H1 (cell line): Measurements from ENCODE around the gene KAT2A. TPM values are rescaled to one million over a fixed set of nuclear protein-coding genes. Genes with fewer than 3 reads are reported as not detected.

ENCODE experiments used
- CTCF ChIA-PET: fragments of 300-600 bp; sonication (Branson Sonifier 250); formaldehyde crosslinking; loops from one replicate; lab custom pipeline; 2021; ENCODE audit not compliant: partially characterized antibody; lab: Charles Lee
- POLR2A ChIA-PET: fragments of 300-600 bp; sonication (Branson Sonifier 250); formaldehyde crosslinking; loops from one replicate; lab custom pipeline; 2021; ENCODE audit warnings: inconsistent platforms; ENCODE audit not compliant: partially characterized antibody; lab: Charles Lee
- DNase-seq, 2 experiments: peaks; one replicate each; pipeline versions ENCODE4 v3.0.0 to v3.0.0-alpha.2; 2010 to 2022; ENCODE audit warnings: low spot score in 2 of 2, low read depth in 1 of 2, mixed read lengths in 1 of 2
- FAIRE-seq: peaks from 2 replicates; lab custom pipeline; 2011; peaks lifted over from hg19 to GRCh38; lab: Jason Lieb, UNC
- H2AFZ ChIP-seq: 2 replicates; pipeline ENCODE4 v1.8.1; 2012; ENCODE audit warnings: low read length, inconsistent platforms
- H2AK5ac ChIP-seq: 2 replicates; pipeline ENCODE4 v1.6.1; 2013; ENCODE audit warnings: low read depth, low read length
- H2BK120ac ChIP-seq: replicated peaks from 2 replicates; pipeline ENCODE3; 2013; ENCODE audit warnings: low read depth, low read length, inconsistent platforms
- H2BK12ac ChIP-seq: 2 replicates; pipeline ENCODE4 v1.6.1; 2013; ENCODE audit warnings: low read depth, low read length
- H2BK15ac ChIP-seq: 2 replicates; pipeline ENCODE4 v1.6.1; 2013; ENCODE audit warnings: low read length
- H2BK20ac ChIP-seq: 2 replicates; pipeline ENCODE4 v1.6.1; 2013; ENCODE audit warnings: low read length
- H2BK5ac ChIP-seq: 2 replicates; pipeline ENCODE4 v1.6.1; 2013; ENCODE audit warnings: low read depth, low read length
- H3K14ac ChIP-seq: 2 replicates; pipeline ENCODE4 v1.6.1; 2013; ENCODE audit warnings: inconsistent platforms; ENCODE audit not compliant: insufficient read length
- H3K18ac ChIP-seq: 2 replicates; pipeline ENCODE4 v1.6.1; 2013; ENCODE audit warnings: low read length; ENCODE audit errors: extremely low read depth
- H3K23ac ChIP-seq: 2 replicates; pipeline ENCODE4 v1.6.1; 2013; ENCODE audit warnings: inconsistent platforms; ENCODE audit not compliant: insufficient read length
- H3K23me2 ChIP-seq: 2 replicates; pipeline ENCODE4 v1.6.1; 2013; ENCODE audit warnings: low read depth, low read length
- H3K27ac ChIP-seq: 2 replicates; pipeline ENCODE4 v1.6.1; 2011; ENCODE audit warnings: low read depth, low read length, inconsistent platforms
- H3K27me3 ChIP-seq, 4 experiments: replicated peaks in 1 of 4; 1 replicate in 1 of 4; 2 replicates in 3 of 4; pipeline versions ENCODE4 v1.6.1 to v1.8.1; 2011 to 2013; ENCODE audit warnings: low read length in 3 of 4, mild to moderate bottlenecking in 3 of 4, inconsistent platforms in 2 of 4, mixed read lengths in 2 of 4, moderate library complexity in 1 of 4; ENCODE audit not compliant: control insufficient read depth in 3 of 4, insufficient read depth in 3 of 4; ENCODE audit errors: extremely low read depth in 1 of 4
- H3K36me3 ChIP-seq, 4 experiments: 2 replicates each; pipeline versions ENCODE4 v1.6.1 to v1.8.1; 2011 to 2013; ENCODE audit warnings: mild to moderate bottlenecking in 4 of 4, low read length in 3 of 4, moderate library complexity in 2 of 4, control low read depth in 1 of 4, inconsistent platforms in 1 of 4; ENCODE audit not compliant: insufficient read depth in 4 of 4, control insufficient read depth in 2 of 4
- H3K4ac ChIP-seq: replicated peaks from 2 replicates; pipeline ENCODE3; 2013; ENCODE audit warnings: low read length, low read depth, mixed read lengths, inconsistent platforms; ENCODE audit not compliant: insufficient read length
- H3K4me1 ChIP-seq, 4 experiments: replicated peaks in 1 of 4; 1 replicate in 1 of 4; 2 replicates in 3 of 4; pipeline versions ENCODE4 v1.6.1 to v1.8.1; 2011 to 2013; ENCODE audit warnings: low read length in 3 of 4, inconsistent platforms in 2 of 4, mixed read lengths in 1 of 4; ENCODE audit not compliant: insufficient read depth in 4 of 4, control insufficient read depth in 3 of 4
- H3K4me2 ChIP-seq, 2 experiments: 2 replicates each; pipeline versions ENCODE4 v1.6.1 to v1.8.1; 2011 to 2013; ENCODE audit warnings: low read depth in 2 of 2, low read length in 2 of 2, control low read depth in 1 of 2, inconsistent platforms in 1 of 2, mild to moderate bottlenecking in 1 of 2; ENCODE audit not compliant: insufficient read depth in 1 of 2
- H3K4me3 ChIP-seq, 4 experiments: fragments of 200-600, 300-600 bp in 1 of 4; sonication (generic), shearing (Covaris generic), sonication (Bioruptor Twin) in 1 of 4; 2 replicates each; pipeline versions ENCODE4 v1.5.1 to v1.8.1; 2011 to 2016; ENCODE audit warnings: low read length in 4 of 4, low read depth in 3 of 4, control low read depth in 2 of 4, inconsistent platforms in 2 of 4, mild to moderate bottlenecking in 2 of 4, mixed read lengths in 1 of 4, moderate library complexity in 1 of 4; ENCODE audit not compliant: insufficient read depth in 2 of 4; ENCODE audit errors: extremely low read depth in 1 of 4
- H3K56ac ChIP-seq: replicated peaks from 2 replicates; pipeline ENCODE3; 2013; ENCODE audit warnings: low read depth, mild to moderate bottlenecking, mixed read lengths, low read length, inconsistent platforms; ENCODE audit not compliant: insufficient read length
- H3K79me1 ChIP-seq: 2 replicates; pipeline ENCODE4 v1.6.1; 2013; ENCODE audit warnings: low read depth, low read length, control low read depth
- H3K79me2 ChIP-seq, 2 experiments: 2 replicates each; pipeline versions ENCODE4 v1.6.1 to v1.8.1; 2012 to 2013; ENCODE audit warnings: low read length in 2 of 2, mild to moderate bottlenecking in 2 of 2, inconsistent platforms in 1 of 2; ENCODE audit not compliant: insufficient read depth in 2 of 2, control insufficient read depth in 1 of 2
- H3K9ac ChIP-seq, 4 experiments: replicated peaks in 1 of 4; 1 replicate in 1 of 4; 2 replicates in 3 of 4; pipeline versions ENCODE4 v1.6.1 to v1.8.1; 2011 to 2013; ENCODE audit warnings: low read depth in 3 of 4, low read length in 3 of 4, control low read depth in 2 of 4, mild to moderate bottlenecking in 2 of 4, moderate library complexity in 2 of 4, inconsistent platforms in 1 of 4; ENCODE audit errors: extremely low read depth in 1 of 4
- H3K9me3 ChIP-seq, 2 experiments: 2 replicates each; pipeline versions ENCODE4 v1.6.1 to v1.8.1; 2012 to 2013; ENCODE audit warnings: mild to moderate bottlenecking in 2 of 2, moderate library complexity in 2 of 2, control low read depth in 1 of 2, inconsistent platforms in 1 of 2, low read depth in 1 of 2, low read length in 1 of 2, mixed read lengths in 1 of 2; ENCODE audit not compliant: insufficient read depth in 2 of 2
- H4K20me1 ChIP-seq, 2 experiments: replicated peaks in 1 of 2; 2 replicates each; pipeline versions ENCODE3 to v1.8.1; 2011 to 2013; ENCODE audit warnings: inconsistent platforms in 2 of 2, low read length in 2 of 2, mild to moderate bottlenecking in 1 of 2; ENCODE audit not compliant: insufficient read depth in 2 of 2, control insufficient read depth in 1 of 2
- H4K5ac ChIP-seq: 2 replicates; pipeline ENCODE4 v1.6.1; 2013; ENCODE audit warnings: low read length, low read depth, mixed read lengths, inconsistent platforms; ENCODE audit not compliant: insufficient read length
- H4K8ac ChIP-seq: 2 replicates; pipeline ENCODE4 v1.8.0; 2013; ENCODE audit warnings: mild to moderate bottlenecking, moderate library complexity, low read length, inconsistent platforms; ENCODE audit not compliant: insufficient read depth; ENCODE audit errors: extremely low read depth
- H4K91ac ChIP-seq: replicated peaks from 2 replicates; pipeline ENCODE3; 2013; ENCODE audit warnings: low read length, mixed read lengths, inconsistent platforms; ENCODE audit not compliant: insufficient read length
- BRCA1 ChIP-seq: IDR thresholded peaks from 2 replicates; pipeline ENCODE4 v1.6.1; 2012; ENCODE audit warnings: low read depth, low read length, improper control_type of control experiment
- JUN ChIP-seq: IDR thresholded peaks from 2 replicates; pipeline ENCODE4 v1.6.1; 2011; ENCODE audit warnings: low read depth, mild to moderate bottlenecking, improper control_type of control experiment, low read length
- KDM4A ChIP-seq: IDR thresholded peaks from one replicate; pipeline ENCODE4 v1.7.1; 2012; ENCODE audit warnings: low read depth, mild to moderate bottlenecking, moderate library complexity, low read length, inconsistent platforms; ENCODE audit not compliant: severe bottlenecking
- SIN3A ChIP-seq, 2 experiments: IDR thresholded peaks in 1 of 2; conservative IDR thresholded peaks in 1 of 2; 2 replicates each; pipeline ENCODE4 v1.6.1; 2011 to 2012; ENCODE audit warnings: low read length in 2 of 2, improper control_type of control experiment in 1 of 2, low read depth in 1 of 2, mild to moderate bottlenecking in 1 of 2
- WGBS, 2 experiments: shearing (Covaris generic) in 1 of 2; methylation state at CpG; one replicate each; pipeline versions ENCODE4 v1.1.6 to v1.1.7; 2013 to 2015; ENCODE audit warnings: low lambda C conversion rate in 2 of 2, mixed read lengths in 2 of 2, inconsistent platforms in 1 of 2, low coverage in 1 of 2, missing lambda C conversion rate in 1 of 2; ENCODE audit not compliant: insufficient replicate concordance in 2 of 2, insufficient coverage in 1 of 2, insufficient read length in 1 of 2; ENCODE audit errors: extremely low coverage in 1 of 2, missing lambda C conversion rate in 1 of 2; 5-methylcytosine and 5-hydroxymethylcytosine counted together
- polyA plus RNA-seq, 7 experiments: library from polyadenylated mRNA; depleted of rRNA in 3 of 7; stranded (reverse) in 5 of 7; unstranded in 2 of 7; fragments of >200 nt in 5 of 7; fragments of 200-250 nt in 2 of 7; gene quantifications; 1 replicate in 5 of 7; 2 replicates in 1 of 7; 4 replicates in 1 of 7; pipeline versions ENCODE4 v1.2.1 to v1.2.3, GENCODE V29; 2011 to 2013; ENCODE audit warnings: missing spikeins in 2 of 7, mixed read lengths in 2 of 7
- total RNA-seq: library from RNA; stranded (reverse); fragmentation: NEBNext Ultra II Directional; extraction: Animal tissue kit (Norgen Biotek cat#: 25700); gene quantifications from 2 replicates; pipeline ENCODE4 v1.2.1, GENCODE V29; 2021

The KAT2A gene
- total and polyA plus RNA-seq, 2 of the 8 experiments (the other 6 are each of a cell fraction or from before 2014, with no cell fraction given), result 34.2 to 40.1 TPM

DNA sequence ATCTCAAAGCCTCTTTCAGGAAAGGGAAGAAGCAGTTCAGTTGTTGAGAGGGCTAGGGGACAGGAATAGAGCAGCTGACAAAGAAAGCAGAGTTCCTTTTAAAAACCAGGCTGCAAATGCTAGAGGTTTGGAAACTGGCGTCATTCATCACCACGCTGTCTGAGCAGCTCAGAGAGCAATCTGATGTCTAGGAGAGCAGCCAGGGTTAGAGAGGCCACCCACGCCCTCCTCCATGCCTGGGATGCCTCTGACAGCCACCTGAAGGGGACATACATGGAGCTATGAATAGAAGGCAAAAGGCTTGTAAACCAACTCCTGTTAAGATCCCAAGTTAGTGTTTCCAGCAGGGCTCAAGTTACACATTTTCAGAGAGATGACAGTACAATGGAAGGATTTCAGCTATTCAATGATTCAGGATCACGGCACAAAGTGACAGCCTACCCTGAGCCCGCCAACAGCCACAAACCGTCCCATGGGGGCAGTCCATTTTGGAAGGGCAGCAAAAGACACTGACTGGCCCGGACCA is 21.3 kb upstream of the KAT2A start:
- Histone ChIP-seq H3K4ac (no peak overlapping the region), H3K56ac (no peak overlapping the region), H3K4me2 (no peak overlapping the region), H3K79me1 (peaks cover 8% of the 10 kb centered on the region; the same call in 1 of the 2 replicates), H3K4me3 (no peak overlapping the region), H2AFZ (no peak overlapping the region), H3K9ac (no peak overlapping the region), H3K36me3 (peaks cover 0 to 9% (median 6%) of the 10 kb centered on the region in 4 experiments; a peak in 4 of 8 replicates), H4K20me1 (peaks cover 9 to 12% of the 10 kb centered on the region in 2 experiments), H3K14ac (no peak overlapping the region), H2BK12ac (no peak overlapping the region), H3K18ac (no peak overlapping the region), H4K8ac (no peak overlapping the region), H3K27me3 (no peaks in the 10 kb centered on the region), H3K9me3 (no peaks in the 10 kb centered on the region), H3K4me1 (peaks cover 0 to 2% (median 0%) of the 10 kb centered on the region in 4 experiments; a peak in 1 of 7 replicates), H3K79me2 (peaks cover 0 to 48% of the 10 kb centered on the region in 2 experiments; a peak in 2 of 4 replicates), H4K91ac (no peak overlapping the region), H3K27ac (no peak overlapping the region), H2AK5ac (no peak overlapping the region), H2BK120ac (no peak overlapping the region), H2BK20ac (no peak overlapping the region), H3K23ac (no peak overlapping the region), H3K23me2 (no peaks in the 10 kb centered on the region), H2BK5ac (no peak overlapping the region), H4K5ac (no peak overlapping the region), H2BK15ac (no peak overlapping the region)
- FAIRE-seq (no peak), DNase-seq (no peak)
- TF ChIP-seq BRCA1 (no peak), KDM4A (no peak), JUN (no peak), SIN3A (conservative IDR thresholded peaks at IDR 0.05 in 1 of 2, IDR thresholded peaks at IDR 0.05 in 1 of 2; ENCODE audit: low read depth in 1 of 2, low read length in 2 of 2) (no peak)
- ChIA-PET CTCF (interaction anchor here (0.8 to 2.7 kb wide), 9 partner anchors 10 to 169 kb away, joined by 3 to 9 read pairs (median 3); partner anchors contain the start of genes HSPB9, KAT2A and KCNH4), POLR2A (interaction anchor here (0.6 to 1.4 kb wide), 5 partner anchors 11 to 126 kb away, joined by 3 to 5 read pairs (median 4); partner anchors contain the start of gene KAT2A)
- WGBS, 2 experiments, result 91% methylated on average over 7 of the region's 7 CpGs; no CpG with 5 or more reads in 1 of the 2 experiments
